ENCODE results near the gene DENND5A. TPM values are rescaled to one million over a fixed set of nuclear protein-coding genes. Genes with fewer than 3 reads are reported as not detected.
A peak's percentile ranks its signal among the peaks of the same experiment; 100 is the strongest.

DENND5A gene
- total and polyA plus RNA-seq, 9 of the 15 experiments (the other 6 are each of a cell fraction or from before 2014, with no cell fraction given), result 11.7 to 130 (median 46.3) TPM

DNA sequence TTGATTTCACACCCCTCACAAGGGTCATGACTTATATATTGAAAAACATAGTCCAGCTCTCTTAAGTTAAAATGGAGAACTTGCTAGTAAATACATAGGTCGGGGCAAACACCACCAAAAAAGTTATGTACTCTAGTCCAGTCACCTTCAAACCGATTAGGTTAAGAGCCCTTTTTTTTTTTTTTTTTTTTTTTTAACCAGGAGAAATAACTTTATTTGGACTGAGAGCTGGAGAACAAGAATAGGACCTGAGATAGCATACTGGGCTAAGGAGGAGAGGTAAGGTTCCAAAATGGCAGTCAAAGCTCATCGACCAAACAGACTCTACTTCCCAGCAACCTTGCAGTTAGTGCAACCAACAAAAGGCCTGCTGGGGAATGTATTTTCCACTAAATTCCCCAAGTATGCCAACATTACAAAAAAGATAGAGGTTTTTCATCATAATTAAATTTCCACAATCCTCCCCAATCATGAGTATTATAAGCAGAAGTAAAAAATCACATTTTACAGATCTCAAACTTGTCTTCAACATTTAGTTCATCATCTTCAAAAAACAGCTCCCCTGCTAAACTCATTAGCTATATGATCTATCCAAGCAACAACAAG is 45.4 kb upstream of the DENND5A start:
- POLR2A ChIA-PET, result interaction anchor here (0.6 to 3.4 kb wide), 11 partner anchors 8 to 263 kb away, joined by 3 to 26 read pairs (median 4); partner anchors contain the start of genes IPO7, WEE1 and ZNF143
- H3K27me3 ChIP-seq (ENCODE audit: control insufficient read depth in 2 of 2, insufficient read depth in 2 of 2, low read length in 2 of 2), result no peaks in the 10 kb centered on the region
- H3K27ac ChIP-seq (ENCODE audit: extremely low read depth, low read depth, low read length), result no peak overlapping the region
- peaks cover 83% of the 10 kb centered on the region for H3K79me2 ChIP-seq (ENCODE audit: control insufficient read depth, insufficient read depth, low read length)
- no TSS peak for BruUV-seq (replicated peaks)
- peaks cover 13 to 21% of the 10 kb centered on the region in 2 experiments for H3K4me1 ChIP-seq (replicated peaks in 1 of 2; ENCODE audit: control insufficient read depth in 2 of 2, insufficient read depth in 2 of 2, low read length in 2 of 2)
- H4K20me1 ChIP-seq (replicated peaks; ENCODE audit: control insufficient read depth, insufficient read depth, low read length), result peaks cover 9% of the 10 kb centered on the region; the same call in 1 of the 2 replicates
- H3K4me3 ChIP-seq, result no peak overlapping the region
- WGBS (ENCODE audit: insufficient coverage, low coverage, missing lambda C conversion rate), result 59% methylated on average over 3 of the region's 3 CpGs
- no peak overlapping the region; a peak in 1 of 4 replicates for H3K9ac ChIP-seq (ENCODE audit: insufficient read depth in 1 of 2, low read depth in 2 of 2, low read length in 2 of 2)
- H2AFZ ChIP-seq (ENCODE audit: low read depth, low read length), result no peak overlapping the region
- H3K4me2 ChIP-seq (ENCODE audit: insufficient read depth, low read length), result peak overlapping the region; percentile 30; the same call in 1 of the 2 replicates
- intact Hi-C loops (cut with micrococcal nuclease) (no loop called here), in situ Hi-C loops (cut with MboI) (no loop called here)
- FAIRE-seq (no peak), DNase-seq (ENCODE audit: extremely low read depth in 1 of 4, low spot score in 3 of 4) (no peak), ATAC-seq (no peak)
- TF ChIP-seq YY1 (IDR thresholded peaks at IDR 0.05; ENCODE audit: borderline replicate concordance in 1 of 3, control insufficient read depth in 1 of 3, extremely low read depth in 1 of 3, insufficient read depth in 3 of 3, insufficient read length in 1 of 3, insufficient replicate concordance in 2 of 3, low read depth in 1 of 3, low read length in 2 of 3) (peak in 1 of 3 experiments; percentile 24), ZNF384 (IDR thresholded peaks at IDR 0.05; ENCODE audit: low read depth, low read length) (peak; percentile 96), SMAD3 (CRISPR knock-in tag; conservative IDR thresholded peaks at IDR 0.05) (no peak)
- TF ChIP-seq, protein P1, sequence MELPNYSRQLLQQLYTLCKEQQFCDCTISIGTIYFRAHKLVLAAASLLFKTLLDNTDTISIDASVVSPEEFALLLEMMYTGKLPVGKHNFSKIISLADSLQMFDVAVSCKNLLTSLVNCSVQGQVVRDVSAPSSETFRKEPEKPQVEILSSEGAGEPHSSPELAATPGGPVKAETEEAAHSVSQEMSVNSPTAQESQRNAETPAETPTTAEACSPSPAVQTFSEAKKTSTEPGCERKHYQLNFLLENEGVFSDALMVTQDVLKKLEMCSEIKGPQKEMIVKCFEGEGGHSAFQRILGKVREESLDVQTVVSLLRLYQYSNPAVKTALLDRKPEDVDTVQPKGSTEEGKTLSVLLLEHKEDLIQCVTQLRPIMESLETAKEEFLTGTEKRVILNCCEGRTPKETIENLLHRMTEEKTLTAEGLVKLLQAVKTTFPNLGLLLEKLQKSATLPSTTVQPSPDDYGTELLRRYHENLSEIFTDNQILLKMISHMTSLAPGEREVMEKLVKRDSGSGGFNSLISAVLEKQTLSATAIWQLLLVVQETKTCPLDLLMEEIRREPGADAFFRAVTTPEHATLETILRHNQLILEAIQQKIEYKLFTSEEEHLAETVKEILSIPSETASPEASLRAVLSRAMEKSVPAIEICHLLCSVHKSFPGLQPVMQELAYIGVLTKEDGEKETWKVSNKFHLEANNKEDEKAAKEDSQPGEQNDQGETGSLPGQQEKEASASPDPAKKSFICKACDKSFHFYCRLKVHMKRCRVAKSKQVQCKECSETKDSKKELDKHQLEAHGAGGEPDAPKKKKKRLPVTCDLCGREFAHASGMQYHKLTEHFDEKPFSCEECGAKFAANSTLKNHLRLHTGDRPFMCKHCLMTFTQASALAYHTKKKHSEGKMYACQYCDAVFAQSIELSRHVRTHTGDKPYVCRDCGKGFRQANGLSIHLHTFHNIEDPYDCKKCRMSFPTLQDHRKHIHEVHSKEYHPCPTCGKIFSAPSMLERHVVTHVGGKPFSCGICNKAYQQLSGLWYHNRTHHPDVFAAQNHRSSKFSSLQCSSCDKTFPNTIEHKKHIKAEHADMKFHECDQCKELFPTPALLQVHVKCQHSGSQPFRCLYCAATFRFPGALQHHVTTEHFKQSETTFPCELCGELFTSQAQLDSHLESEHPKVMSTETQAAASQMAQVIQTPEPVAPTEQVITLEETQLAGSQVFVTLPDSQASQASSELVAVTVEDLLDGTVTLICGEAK (IDR thresholded peaks at IDR 0.05), result peak; percentile 90
- TF ChIP-seq, protein P1 (CRISPR knock-in tag; IDR thresholded peaks at IDR 0.05), result peak; percentile 94
- peaks cover 29% of the 10 kb centered on the region; the same call in 2 of the 3 replicates for H3K36me3 ChIP-seq (ENCODE audit: control insufficient read depth, insufficient read depth, low read length)
- CTCF ChIA-PET (ENCODE audit: low intra/inter-chr PET ratio), result no interaction called here
- H3K9me1 ChIP-seq (ENCODE audit: control insufficient read depth, insufficient read depth, low read length), result peaks cover 7% of the 10 kb centered on the region
- H3K9me3 ChIP-seq (replicated peaks; ENCODE audit: control insufficient read depth, insufficient read depth, low read depth, low read length), result peaks cover 4% of the 10 kb centered on the region
